K562 treated with DMSO at 1 percent for 48 hours (cell line): Measurements from ENCODE around the gene FNDC11. TPM values are rescaled to one million over a fixed set of nuclear protein-coding genes. Genes with fewer than 3 reads are reported as not detected.

ENCODE experiments used
- total RNA-seq: library from RNA; unstranded; fragments of 300-600 nt; gene quantifications from 2 replicates; pipeline ENCODE4 v1.2.3, GENCODE V29; 2022; ENCODE audit warnings: low replicate concordance; ENCODE audit errors: extremely low read depth

FNDC11 gene, protein sequence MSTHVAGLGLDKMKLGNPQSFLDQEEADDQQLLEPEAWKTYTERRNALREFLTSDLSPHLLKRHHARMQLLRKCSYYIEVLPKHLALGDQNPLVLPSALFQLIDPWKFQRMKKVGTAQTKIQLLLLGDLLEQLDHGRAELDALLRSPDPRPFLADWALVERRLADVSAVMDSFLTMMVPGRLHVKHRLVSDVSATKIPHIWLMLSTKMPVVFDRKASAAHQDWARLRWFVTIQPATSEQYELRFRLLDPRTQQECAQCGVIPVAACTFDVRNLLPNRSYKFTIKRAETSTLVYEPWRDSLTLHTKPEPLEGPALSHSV
- total RNA-seq, result not detected in 2 replicates

DNA sequence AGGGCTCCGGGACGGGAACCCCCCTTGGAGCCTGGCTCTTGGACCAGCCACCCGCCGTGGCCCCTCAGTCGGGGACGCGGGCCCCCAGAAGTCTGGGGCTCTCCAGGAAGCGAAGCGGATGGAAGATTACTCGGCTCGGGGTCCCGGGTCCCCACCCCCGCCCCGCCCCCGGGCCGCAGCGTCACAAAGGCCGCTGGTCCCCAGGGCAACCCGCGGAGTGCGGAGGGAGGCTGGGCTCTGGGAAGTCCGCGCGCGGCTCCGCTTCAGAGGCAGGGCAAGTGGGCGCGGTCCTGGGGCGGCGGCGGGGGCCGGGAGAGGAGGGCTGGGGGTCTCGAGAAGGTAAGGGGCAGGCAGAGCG is at the start of gene FNDC11:
FNDC11 (plus strand) TSS at position 227 of the 358 bp plus-strand sequence. CDS start 1,505 bp downstream, outside the sequence.

GRCh38 chr20:63520504-63520933 is 33.4 kb upstream of the FNDC11 start, which contains the start of gene PPDPF:
Gene PPDPF (plus strand): TSS chr20:63520765. CDS start chr20:63521309, 544 bp downstream.

DNA sequence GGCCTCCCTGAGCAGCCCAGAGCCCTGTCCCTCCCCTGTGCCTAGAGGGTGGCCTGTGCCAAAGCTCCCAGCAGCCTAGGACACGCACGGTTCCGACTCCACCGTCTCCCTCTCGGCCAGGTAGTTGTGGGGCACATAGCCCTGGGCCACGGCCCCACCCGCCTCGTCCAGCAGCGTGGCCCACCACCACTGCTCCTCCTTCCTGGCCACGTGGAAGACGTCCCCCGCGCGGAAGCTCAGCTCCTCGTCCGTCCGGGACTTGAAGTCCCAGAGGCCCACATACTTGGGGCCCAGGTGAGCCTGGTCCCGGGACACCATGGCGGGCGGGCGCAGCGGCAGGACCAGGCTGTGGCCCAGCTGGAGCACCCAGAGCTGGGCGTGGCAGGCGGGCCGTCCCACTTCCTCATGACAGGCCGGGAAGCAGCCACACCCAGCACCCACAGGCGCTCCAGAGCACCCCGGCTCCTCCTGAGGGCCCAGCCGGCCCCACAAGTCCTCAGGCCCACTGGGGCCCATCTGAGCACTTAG is 16.9 kb upstream of the FNDC11 start, which contains the start of gene PTK6:
PTK6 (minus strand) TSS at position 380 of the 528 bp plus-strand sequence; CDS start at position 318, 62 bp downstream.

DNA sequence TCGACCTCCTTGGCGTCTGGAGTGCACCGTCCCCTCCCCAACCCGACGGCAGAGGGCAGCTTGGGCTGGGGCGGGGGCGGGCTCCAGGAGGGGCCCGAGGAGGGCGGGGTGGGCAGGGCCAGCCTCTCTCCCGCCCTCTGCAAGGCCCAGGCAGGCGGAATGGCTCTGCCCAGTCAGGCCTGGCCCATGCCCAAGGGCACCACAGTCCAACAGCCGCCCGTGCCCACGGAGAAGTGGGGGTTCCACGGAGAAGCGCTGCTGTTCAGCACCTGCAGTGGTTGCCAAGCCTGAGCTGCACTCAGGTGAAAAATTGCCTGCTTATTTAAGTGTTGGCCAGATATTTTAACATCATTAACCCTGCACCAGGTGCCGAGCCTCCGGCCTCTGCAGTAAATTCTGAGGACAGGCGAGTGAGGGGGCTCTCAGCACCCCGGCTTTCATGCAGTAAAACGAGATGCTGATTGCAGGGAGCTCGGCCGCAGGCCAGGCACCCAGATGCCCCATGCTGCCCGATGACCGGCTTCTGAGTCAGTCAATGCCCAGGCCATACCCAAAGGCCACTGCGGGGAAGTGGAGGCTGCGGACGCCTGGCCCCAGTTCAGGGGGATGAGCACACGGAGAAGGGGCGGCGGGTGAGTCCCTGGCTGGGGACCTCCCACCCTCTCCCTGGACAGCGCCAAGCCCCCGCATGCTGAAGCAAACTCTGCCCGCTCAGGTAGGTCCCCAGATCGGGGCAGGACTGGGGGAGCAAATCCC is 6.1 kb upstream of the FNDC11 start, which contains the start of gene SRMS:
SRMS (minus strand) TSS at position 25 of the 756 bp plus-strand sequence. CDS start 286 bp downstream, outside the sequence.

DNA sequence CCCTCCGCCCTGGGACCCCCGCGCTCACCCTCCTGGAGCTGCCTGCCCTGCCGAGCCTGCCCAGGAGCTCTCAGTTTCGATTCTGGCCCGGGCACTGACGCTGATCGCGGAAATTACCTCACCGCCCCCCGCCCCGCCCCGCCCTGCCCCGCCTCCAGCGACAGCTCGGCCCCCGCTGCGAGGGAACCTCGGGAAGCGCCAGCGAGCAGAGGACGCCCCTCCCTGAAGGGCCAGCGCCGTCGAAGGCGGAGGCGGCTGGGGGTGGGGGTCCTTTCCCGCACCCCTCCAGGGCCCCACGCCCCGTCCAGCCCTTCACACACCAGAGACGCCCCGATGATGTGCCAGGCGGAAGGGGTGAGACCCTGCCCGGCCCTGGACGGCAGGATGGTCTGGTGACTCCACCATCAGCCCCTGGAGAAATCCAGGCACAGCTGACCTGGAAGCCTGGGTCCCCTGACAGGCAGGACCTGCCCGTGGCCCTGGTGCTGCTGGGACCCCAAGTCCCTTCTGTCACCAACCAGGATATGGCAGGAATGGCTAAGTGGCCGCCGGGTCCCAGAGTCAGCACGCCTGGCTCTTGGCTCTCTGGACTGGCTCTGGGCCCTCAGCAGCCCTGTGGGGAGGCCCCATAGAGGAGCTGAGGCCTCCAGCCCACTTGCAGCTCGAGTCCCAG is 20.3 kb downstream of the FNDC11 start, which contains the start of gene HELZ2:
HELZ2 (minus strand) TSS at position 84 of the 673 bp plus-strand sequence. CDS start 1,854 bp downstream, outside the sequence.

Other genes starting within 250 kb of the FNDC11 start
- not detected in 2 replicates for gene CHRNA4, start 192.8 kb upstream of the FNDC11 start, total RNA-seq
- gene KCNQ2, start 81.5 kb upstream of the FNDC11 start, total RNA-seq, result not detected in 2 replicates
- gene EEF1A2, start 55.1 kb upstream of the FNDC11 start, total RNA-seq, result not detected in 2 replicates
- gene PPDPF, start 33.4 kb upstream of the FNDC11 start, total RNA-seq, result not detected in 2 replicates
- gene PTK6, start 16.8 kb upstream of the FNDC11 start, total RNA-seq, result not detected in 2 replicates
- not detected in 2 replicates for gene SRMS, start 6.4 kb upstream of the FNDC11 start, total RNA-seq
- 57.1 TPM in 1 of 2 replicates, not detected in the other for gene HELZ2, start 20.1 kb downstream of the FNDC11 start, total RNA-seq
- not detected in 2 replicates for gene GMEB2, start 72.9 kb downstream of the FNDC11 start, total RNA-seq
- not detected in 2 replicates for gene STMN3, start 99.3 kb downstream of the FNDC11 start, total RNA-seq
- not detected in 2 replicates for gene RTEL1, start 104.2 kb downstream of the FNDC11 start, total RNA-seq
- gene TNFRSF6B, start 142.5 kb downstream of the FNDC11 start, total RNA-seq, result not detected in 2 replicates
- gene ARFRP1, start 153.8 kb downstream of the FNDC11 start, total RNA-seq, result not detected in 2 replicates
- not detected in 2 replicates for gene ZGPAT, start 153.9 kb downstream of the FNDC11 start, total RNA-seq
- gene LIME1, start 182.5 kb downstream of the FNDC11 start, total RNA-seq, result not detected in 2 replicates
- gene SLC2A4RG, start 185.6 kb downstream of the FNDC11 start, total RNA-seq, result not detected in 2 replicates